Natural killer cell (primary cell): Measurements from ENCODE around the gene TMEM192. TPM values are rescaled to one million over a fixed set of nuclear protein-coding genes. Genes with fewer than 3 reads are reported as not detected.
"Not testable (repeated sequence)": the region's sequence is repeated elsewhere in the genome, so short reads cannot be mapped to it uniquely, and the experiment has no call there.

Experiments
- ATAC-seq, 3 donors: fragments of 150-1000 bp in 2 of 3; fragments of 200-7000 bp in 1 of 3; cut with Tn5 transposase; 1 replicate in 1 of 3; 2 replicates in 2 of 3; pipeline ENCODE4 v1.10.0; 2021; ENCODE audit warnings: mild to moderate bottlenecking in 2 of 3, moderate library complexity in 2 of 3
- DNase-seq, 2 donors: peaks; one replicate each; pipeline versions ENCODE4 v3.0.0 to v3.0.0-alpha.2; 2013 to 2021; ENCODE audit warnings: mixed read lengths in 1 of 2
- H3K27ac ChIP-seq: one replicate; pipeline ENCODE4 v1.5.1; 2013; ENCODE audit warnings: mild to moderate bottlenecking, low read length
- H3K27me3 ChIP-seq: one replicate; pipeline ENCODE4 v1.6.1; 2013; ENCODE audit warnings: low read length; ENCODE audit not compliant: control insufficient read depth, insufficient read depth
- H3K36me3 ChIP-seq: one replicate; pipeline ENCODE4 v1.6.1; 2013; ENCODE audit warnings: low read length; ENCODE audit not compliant: control insufficient read depth, insufficient read depth
- H3K4me1 ChIP-seq: one replicate; pipeline ENCODE4 v1.6.1; 2013; ENCODE audit warnings: low read length; ENCODE audit not compliant: control insufficient read depth, insufficient read depth
- H3K4me3 ChIP-seq: one replicate; pipeline ENCODE4 v1.5.1; 2013; ENCODE audit warnings: low read length
- H3K9me3 ChIP-seq: one replicate; pipeline ENCODE4 v1.6.1; 2013; ENCODE audit warnings: low read length; ENCODE audit not compliant: control insufficient read depth, insufficient read depth
- H3K27ac Mint-ChIP-seq, 2 donors: one replicate each; pipeline ENCODE4 v1.8.0; 2022; ENCODE audit warnings: mild to moderate bottlenecking in 2 of 2, mixed read lengths in 2 of 2, moderate library complexity in 1 of 2
- H3K27me3 Mint-ChIP-seq, 2 donors: one replicate each; pipeline ENCODE4 v1.8.0; 2022; ENCODE audit warnings: low read depth in 2 of 2, mixed read lengths in 2 of 2
- H3K36me3 Mint-ChIP-seq: one replicate; pipeline ENCODE4 v1.8.0; 2022; ENCODE audit warnings: mixed read lengths
- H3K4me1 Mint-ChIP-seq, 2 donors: one replicate each; pipeline ENCODE4 v1.8.0; 2022; ENCODE audit warnings: mixed read lengths in 2 of 2
- H3K4me3 Mint-ChIP-seq: one replicate; pipeline ENCODE4 v1.8.0; 2022; ENCODE audit warnings: mild to moderate bottlenecking, moderate library complexity, mixed read lengths
- H3K9me3 Mint-ChIP-seq, 2 donors: one replicate each; pipeline ENCODE4 v1.8.0; 2022; ENCODE audit warnings: mixed read lengths in 2 of 2
- CTCF ChIP-seq: fragments of 200-600 bp; IDR thresholded peaks from one replicate; pipeline ENCODE4 v1.8.0; 2022; ENCODE audit warnings: antibody characterized with exemption
- WGBS: methylation state at CpG from one replicate; pipeline ENCODE4 v1.1.7; 2013; ENCODE audit warnings: missing lambda C conversion rate; ENCODE audit not compliant: insufficient coverage; 5-methylcytosine and 5-hydroxymethylcytosine counted together
- intact Hi-C: fragments of 100-400 bp; cut with micrococcal nuclease; formaldehyde crosslinking; loops from one replicate; pipeline ENCODE4 v1.14.2; 2022
- total RNA-seq, 4 donors: library from RNA; stranded (reverse); fragments of 120-200 nt in 1 of 4; gene quantifications; one replicate each; pipeline versions ENCODE4 v1.2.3 to v1.2.4, GENCODE V29; 2013 to 2022

Gene TMEM192
- total RNA-seq, 3 donors from 2014 or later (not counting 1 experiment from before 2014, with no cell fraction given): 9.4 to 11.4 (median 11.0) TPM

- H3K9me3 Mint-ChIP-seq: no peaks in the 10 kb centered on the region
- H3K4me1 ChIP-seq: no peaks in the 10 kb centered on the region
- 92% methylated on average over 6 of the region's 7 CpGs for WGBS
Observed at GRCh38 chr4:165027762-165028402, 84.8 kb downstream of the TMEM192 start.

GRCh38 chr4:165025782-165026181 is 86.9 kb downstream of the TMEM192 start:
- H3K36me3 ChIP-seq, H3K4me3 ChIP-seq, ATAC-seq, H3K4me3 Mint-ChIP-seq, H3K9me3 Mint-ChIP-seq, H3K9me3 ChIP-seq, intact Hi-C loops, H3K4me1 ChIP-seq, H3K27ac Mint-ChIP-seq, DNase-seq, H3K27me3 ChIP-seq, H3K27ac ChIP-seq, H3K27me3 Mint-ChIP-seq, H3K4me1 Mint-ChIP-seq, H3K36me3 Mint-ChIP-seq: not testable (repeated sequence)
- 92% methylated on average over 7 of the region's 8 CpGs for WGBS

More at GRCh38 chr4:165027762-165028402, 84.8 kb downstream of the TMEM192 start:
- no peaks in the 10 kb centered on the region for H3K36me3 Mint-ChIP-seq
- H3K27me3 ChIP-seq: no peaks in the 10 kb centered on the region
- H3K4me3 Mint-ChIP-seq: no peak overlapping the region
- ATAC-seq: no peak
- intact Hi-C loops: no loop called here
- no peaks in the 10 kb centered on the region for H3K4me1 Mint-ChIP-seq
- no peaks in the 10 kb centered on the region for H3K36me3 ChIP-seq
- DNase-seq: no peak
- H3K27me3 Mint-ChIP-seq: no peaks in the 10 kb centered on the region
- no peak overlapping the region for H3K27ac ChIP-seq
- H3K27ac Mint-ChIP-seq: no peak overlapping the region
- H3K4me3 ChIP-seq: no peak overlapping the region
- H3K9me3 ChIP-seq: no peaks in the 10 kb centered on the region
- no peak for TF ChIP-seq CTCF

Other genes starting within 250 kb of the TMEM192 start
- not detected for gene APELA, start 235.7 kb downstream of the TMEM192 start, total RNA-seq
- 1 to 10 TPM; 1.1 to 2.0 (median 1.2) TPM for gene TRIM61, start 135.2 kb downstream of the TMEM192 start, total RNA-seq
- not detected for gene TRIM60, start 80.9 kb downstream of the TMEM192 start, total RNA-seq
- not detected for gene TRIM75, start 59.0 kb downstream of the TMEM192 start, total RNA-seq
- 10 to 100 TPM; 24.2 to 29.2 (median 25.2) TPM for gene KLHL2, start 94.7 kb upstream of the TMEM192 start, total RNA-seq
- gene MSMO1, start 214.8 kb upstream of the TMEM192 start, total RNA-seq: 10 to 100 TPM; 22.5 to 27.7 (median 23.9) TPM